CD14-positive monocyte (primary cell): ENCODE measurements around the gene CCDC136. TPM values are rescaled to one million over a fixed set of nuclear protein-coding genes. Genes with fewer than 3 reads are reported as not detected.

Source experiments
- DNase-seq, 3 donors: peaks; one replicate each; pipeline ENCODE4 v3.0.0-alpha.2; 2011 to 2022
- H2AFZ ChIP-seq: 2 replicates; pipeline ENCODE4 v1.6.0; 2012; ENCODE audit warnings: mild to moderate bottlenecking, low read depth, low read length, inconsistent platforms; ENCODE audit not compliant: insufficient read depth, poor library complexity, severe bottlenecking
- H3K27ac ChIP-seq, 2 donors: 1 replicate in 1 of 2; 2 replicates in 1 of 2; pipeline ENCODE4 v1.5.1; 2012 to 2013; ENCODE audit warnings: low read length in 2 of 2, control low read depth in 1 of 2, inconsistent platforms in 1 of 2, low read depth in 1 of 2, mild to moderate bottlenecking in 1 of 2
- H3K27me3 ChIP-seq, 2 donors: one replicate each; pipeline versions ENCODE4 v1.6.0 to v1.6.1; 2011 to 2013; ENCODE audit warnings: low read length in 2 of 2; ENCODE audit not compliant: control insufficient read depth in 2 of 2, insufficient read depth in 2 of 2
- H3K36me3 ChIP-seq, 2 donors: replicated peaks in 1 of 2; 1 replicate in 1 of 2; 2 replicates in 1 of 2; pipeline versions ENCODE4 v1.5.1 to v1.6.1; 2012 to 2013; ENCODE audit warnings: low read length in 2 of 2, control low read depth in 1 of 2, inconsistent platforms in 1 of 2, mild to moderate bottlenecking in 1 of 2; ENCODE audit not compliant: insufficient read depth in 2 of 2, control insufficient read depth in 1 of 2
- H3K4me1 ChIP-seq, 2 donors: 1 replicate in 1 of 2; 2 replicates in 1 of 2; pipeline versions ENCODE4 v1.5.1 to v1.6.1; 2012 to 2013; ENCODE audit warnings: low read length in 2 of 2, control low read depth in 1 of 2, inconsistent platforms in 1 of 2, mild to moderate bottlenecking in 1 of 2, moderate library complexity in 1 of 2; ENCODE audit not compliant: insufficient read depth in 2 of 2, control insufficient read depth in 1 of 2
- H3K4me2 ChIP-seq: replicated peaks from 2 replicates; pipeline ENCODE3; 2012; ENCODE audit warnings: low read length, moderate library complexity, mild to moderate bottlenecking; ENCODE audit not compliant: poor library complexity, severe bottlenecking; ENCODE audit errors: extremely low read depth
- H3K4me3 ChIP-seq, 3 experiments: fragments of 200-600 bp in 1 of 3; sonication (generic) in 1 of 3; replicated peaks in 1 of 3; 1 replicate in 2 of 3; 2 replicates in 1 of 3; pipeline ENCODE4 v1.5.1; 2011 to 2013; ENCODE audit warnings: low read length in 3 of 3, mild to moderate bottlenecking in 3 of 3, control low read depth in 2 of 3, low read depth in 2 of 3, inconsistent platforms in 1 of 3, moderate library complexity in 1 of 3
- H3K79me2 ChIP-seq: 2 replicates; pipeline ENCODE4 v1.6.0; 2012; ENCODE audit warnings: mild to moderate bottlenecking, control low read depth, inconsistent platforms, low read length, moderate library complexity; ENCODE audit not compliant: insufficient read depth
- H3K9ac ChIP-seq: 2 replicates; pipeline ENCODE4 v1.6.0; 2017; ENCODE audit warnings: low read length, mild to moderate bottlenecking; ENCODE audit not compliant: insufficient read depth, poor library complexity, severe bottlenecking
- H3K9me3 ChIP-seq, 2 donors: replicated peaks in 1 of 2; 1 replicate in 1 of 2; 2 replicates in 1 of 2; pipeline versions ENCODE4 v1.5.1 to v1.6.1; 2012 to 2013; ENCODE audit warnings: low read length in 2 of 2, control low read depth in 1 of 2; ENCODE audit not compliant: control insufficient read depth in 1 of 2, insufficient read depth in 1 of 2
- H4K20me1 ChIP-seq: 2 replicates; pipeline ENCODE4 v1.6.0; 2012; ENCODE audit warnings: mild to moderate bottlenecking, low read length, control low read depth, moderate library complexity; ENCODE audit not compliant: insufficient read depth
- H3K27ac Mint-ChIP-seq, 7 donors: one replicate each; pipeline ENCODE4 v1.8.0; 2020; ENCODE audit warnings: mild to moderate bottlenecking in 7 of 7, mixed read lengths in 7 of 7, moderate library complexity in 6 of 7, inconsistent platforms in 2 of 7
- H3K27me3 Mint-ChIP-seq, 3 donors: one replicate each; pipeline ENCODE4 v1.8.0; 2021 to 2022; ENCODE audit warnings: low read depth in 3 of 3, mild to moderate bottlenecking in 3 of 3, mixed read lengths in 3 of 3, moderate library complexity in 3 of 3, inconsistent platforms in 1 of 3
- H3K36me3 Mint-ChIP-seq, 2 donors: one replicate each; pipeline ENCODE4 v1.8.0; 2020; ENCODE audit warnings: mixed read lengths in 2 of 2, inconsistent platforms in 1 of 2, mild to moderate bottlenecking in 1 of 2
- H3K4me1 Mint-ChIP-seq: one replicate; pipeline ENCODE4 v1.8.0; 2020; ENCODE audit warnings: mild to moderate bottlenecking, mixed read lengths
- H3K4me3 Mint-ChIP-seq, 2 donors: one replicate each; pipeline ENCODE4 v1.8.0; 2020; ENCODE audit warnings: mild to moderate bottlenecking in 2 of 2, mixed read lengths in 2 of 2, moderate library complexity in 1 of 2
- H3K9me3 Mint-ChIP-seq, 7 donors: one replicate each; pipeline ENCODE4 v1.8.0; 2020 to 2022; ENCODE audit warnings: mixed read lengths in 7 of 7, mild to moderate bottlenecking in 6 of 7, moderate library complexity in 6 of 7, inconsistent platforms in 2 of 7
- WGBS: methylation state at CpG from one replicate; pipeline ENCODE4 v1.1.5; 2013; ENCODE audit warnings: missing lambda C conversion rate; ENCODE audit not compliant: insufficient coverage; 5-methylcytosine and 5-hydroxymethylcytosine counted together
- intact Hi-C, 2 donors: fragments of 100-400 bp; cut with micrococcal nuclease; formaldehyde crosslinking; loops; one replicate each; pipeline versions ENCODE4 v1.15.0 to v1.15.1; 2023
- polyA plus RNA-seq, 3 donors: library from polyadenylated mRNA; depleted of rRNA in 1 of 3; unstranded in 2 of 3; stranded (reverse) in 1 of 3; fragments of 300-500 nt in 2 of 3; fragments of >200 nt in 1 of 3; fragmentation: Illumina TruSeq in 2 of 3; gene quantifications; 1 replicate in 2 of 3; 2 replicates in 1 of 3; pipeline ENCODE4 v1.2.3, GENCODE V29; 2012 to 2021
- TF ChIP-seq, protein P1 (sequence below): fragments of 200-600 bp; IDR thresholded peaks from one replicate; pipeline ENCODE4 v1.8.0; 2022; ENCODE audit warnings: antibody characterized with exemption, mild to moderate bottlenecking

The CCDC136 gene
- polyA plus RNA-seq, 3 donors = 0.26 to 2.6 TPM; not detected in 1

DNA sequence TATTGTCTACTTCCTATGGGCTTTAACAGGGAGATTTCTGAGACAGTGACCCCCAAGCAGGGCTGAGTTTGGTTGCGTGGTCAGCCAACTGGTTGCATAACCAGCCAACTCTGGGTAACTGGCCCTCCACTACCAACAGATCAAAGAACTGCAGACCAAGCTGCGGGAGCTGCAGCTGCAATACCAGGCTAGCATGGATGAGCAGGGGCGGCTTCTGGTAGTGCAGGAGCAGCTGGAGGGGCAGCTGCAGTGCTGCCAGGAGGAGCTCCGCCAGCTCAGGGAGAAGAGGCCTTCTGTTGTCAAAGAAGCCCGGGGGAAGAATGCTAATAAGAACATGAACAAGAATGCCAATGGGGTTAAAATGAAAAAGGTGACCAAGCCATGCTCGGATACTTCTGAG lies 22.7 kb downstream of the CCDC136 start:
- Histone ChIP-seq H3K36me3 (no peaks in the 10 kb centered on the region), H3K27me3 (no peaks in the 10 kb centered on the region), H3K9ac (no peak overlapping the region), H3K79me2 (no peaks in the 10 kb centered on the region), H3K9me3 (no peaks in the 10 kb centered on the region), H3K27ac (no peak overlapping the region), H4K20me1 (no peaks in the 10 kb centered on the region), H3K4me1 (peaks cover 32 to 35% of the 10 kb centered on the region in 2 donors), H3K4me2 (no peak overlapping the region), H3K4me3 (no peak overlapping the region), H2AFZ (no peak overlapping the region)
- H3K27ac Mint-ChIP-seq = no peak overlapping the region
- no peak overlapping the region for H3K4me3 Mint-ChIP-seq
- H3K27me3 Mint-ChIP-seq = peaks cover 5 to 7% (median 7%) of the 10 kb centered on the region in 3 donors
- no peak for DNase-seq
- H3K9me3 Mint-ChIP-seq = peaks cover 0 to 2% (median 0%) of the 10 kb centered on the region in 7 donors
- no peaks in the 10 kb centered on the region for H3K36me3 Mint-ChIP-seq
- TF ChIP-seq, protein P1, sequence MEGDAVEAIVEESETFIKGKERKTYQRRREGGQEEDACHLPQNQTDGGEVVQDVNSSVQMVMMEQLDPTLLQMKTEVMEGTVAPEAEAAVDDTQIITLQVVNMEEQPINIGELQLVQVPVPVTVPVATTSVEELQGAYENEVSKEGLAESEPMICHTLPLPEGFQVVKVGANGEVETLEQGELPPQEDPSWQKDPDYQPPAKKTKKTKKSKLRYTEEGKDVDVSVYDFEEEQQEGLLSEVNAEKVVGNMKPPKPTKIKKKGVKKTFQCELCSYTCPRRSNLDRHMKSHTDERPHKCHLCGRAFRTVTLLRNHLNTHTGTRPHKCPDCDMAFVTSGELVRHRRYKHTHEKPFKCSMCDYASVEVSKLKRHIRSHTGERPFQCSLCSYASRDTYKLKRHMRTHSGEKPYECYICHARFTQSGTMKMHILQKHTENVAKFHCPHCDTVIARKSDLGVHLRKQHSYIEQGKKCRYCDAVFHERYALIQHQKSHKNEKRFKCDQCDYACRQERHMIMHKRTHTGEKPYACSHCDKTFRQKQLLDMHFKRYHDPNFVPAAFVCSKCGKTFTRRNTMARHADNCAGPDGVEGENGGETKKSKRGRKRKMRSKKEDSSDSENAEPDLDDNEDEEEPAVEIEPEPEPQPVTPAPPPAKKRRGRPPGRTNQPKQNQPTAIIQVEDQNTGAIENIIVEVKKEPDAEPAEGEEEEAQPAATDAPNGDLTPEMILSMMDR = no peak
- WGBS = 85% methylated on average over 5 of the region's 6 CpGs
- peaks cover 21% of the 10 kb centered on the region for H3K4me1 Mint-ChIP-seq
- intact Hi-C loops = no loop called here

DNA sequence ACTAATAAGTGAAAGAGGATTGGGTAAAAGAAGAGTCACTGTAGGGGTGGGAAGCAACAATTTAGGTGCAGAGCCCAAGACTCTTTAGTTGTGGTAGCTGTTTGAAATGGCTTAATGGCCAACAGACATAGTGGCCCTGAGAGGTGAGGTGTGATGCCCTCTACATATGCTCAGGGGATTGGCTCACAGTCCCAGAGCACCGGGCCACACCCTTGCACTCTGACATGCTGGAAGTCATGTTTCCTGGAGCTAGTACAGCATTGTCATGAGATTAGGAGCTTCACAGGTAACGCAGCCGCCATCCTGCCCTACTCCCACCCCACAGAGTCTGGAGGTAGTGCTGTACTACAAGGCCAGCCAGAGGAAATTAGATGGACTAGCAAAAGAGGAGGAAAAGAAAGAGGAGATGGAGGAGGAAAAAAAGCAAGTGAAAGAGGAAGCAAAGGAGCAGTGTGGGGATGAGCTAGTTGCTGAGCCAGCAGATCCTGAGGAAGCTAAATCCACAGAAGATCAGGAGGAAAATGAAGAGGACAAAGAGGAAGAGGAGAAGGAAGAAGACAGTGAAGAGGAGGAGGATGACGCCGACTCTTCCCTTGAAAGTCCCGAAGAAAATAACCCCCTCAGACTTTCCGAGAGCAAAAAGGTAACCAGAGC lies 23.6 kb downstream of the CCDC136 start:
- Mint-ChIP-seq H3K27ac (peak overlapping the region in 4 of 7 donors; percentile 4 to 64 (median 36)), H3K4me1 (peaks cover 21% of the 10 kb centered on the region), H3K27me3 (peaks cover 7 to 12% (median 7%) of the 10 kb centered on the region in 3 donors), H3K9me3 (peaks cover 0 to 2% (median 0%) of the 10 kb centered on the region in 7 donors), H3K36me3 (no peaks in the 10 kb centered on the region), H3K4me3 (peak overlapping the region in 1 of 2 donors; percentile 4)
- Histone ChIP-seq H3K27me3 (no peaks in the 10 kb centered on the region), H3K4me3 (no peak overlapping the region), H3K9ac (no peak overlapping the region), H2AFZ (no peak overlapping the region), H3K9me3 (no peaks in the 10 kb centered on the region), H3K27ac (peak overlapping the region in 1 of 2 donors; percentile 2), H4K20me1 (no peaks in the 10 kb centered on the region), H3K36me3 (no peaks in the 10 kb centered on the region), H3K4me2 (no peak overlapping the region), H3K4me1 (peaks cover 32 to 35% of the 10 kb centered on the region in 2 donors), H3K79me2 (no peaks in the 10 kb centered on the region)
- WGBS = 60% methylated on average over 1 of the region's 7 CpGs
- peak; percentile 8 to 56 (median 43) for DNase-seq
- intact Hi-C loops = no loop called here
- TF ChIP-seq, protein P1 = no peak
